ENCODE measurements around the gene TMA7B.
"Not testable (repeated sequence)": the region's sequence is repeated elsewhere in the genome, so short reads cannot be mapped to it uniquely, and the experiment has no call there.

TMA7B gene

GRCh38 chr22:39992088-39992826 lies 32.1 kb downstream of the TMA7B start:
- Histone ChIP-seq H3K4me3 (ENCODE audit: low read depth, low read length) (no peak overlapping the region), H3K9ac (ENCODE audit: low read depth, low read length) (no peak overlapping the region), H3K9me3 (ENCODE audit: control insufficient read depth, insufficient read depth, low read length) (no peaks in the 10 kb centered on the region), H3K4me1 (ENCODE audit: control insufficient read depth, insufficient read depth, low read length) (peaks cover 13% of the 10 kb centered on the region), H3K36me3 (ENCODE audit: control insufficient read depth, insufficient read depth, low read length) (no peaks in the 10 kb centered on the region), H3K27me3 (ENCODE audit: control insufficient read depth, insufficient read depth, low read length) (peaks cover 47% of the 10 kb centered on the region)

DNA sequence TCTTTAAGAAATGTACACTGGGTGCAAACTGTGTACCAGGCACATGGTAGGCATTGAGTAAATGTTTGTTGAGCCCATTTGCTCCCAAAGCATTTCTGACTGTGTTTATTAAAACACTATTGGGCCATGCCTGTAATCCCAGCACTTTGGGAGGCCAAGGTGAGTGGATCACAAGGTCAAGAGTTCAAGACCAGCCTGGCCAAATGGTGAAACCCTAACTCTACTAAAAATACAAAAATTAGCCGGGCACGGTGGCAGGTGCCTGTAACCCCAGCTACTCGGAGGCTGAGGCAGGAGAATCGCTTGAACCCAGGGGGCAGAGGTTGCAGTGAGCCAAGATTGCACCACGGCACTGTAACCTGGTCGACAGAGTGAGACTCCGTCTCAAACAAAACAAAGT lies 32.7 kb downstream of the TMA7B start:
- H3K27me3 ChIP-seq (ENCODE audit: control insufficient read depth, insufficient read depth, low read length): peaks cover 47% of the 10 kb centered on the region
- not testable (repeated sequence) for H3K9me3 ChIP-seq (ENCODE audit: control insufficient read depth, insufficient read depth, low read length); H3K36me3 ChIP-seq (ENCODE audit: control insufficient read depth, insufficient read depth, low read length); H3K9ac ChIP-seq (ENCODE audit: low read depth, low read length); H3K4me3 ChIP-seq (ENCODE audit: low read depth, low read length)
- H3K4me1 ChIP-seq (ENCODE audit: control insufficient read depth, insufficient read depth, low read length): peaks cover 19% of the 10 kb centered on the region

DNA sequence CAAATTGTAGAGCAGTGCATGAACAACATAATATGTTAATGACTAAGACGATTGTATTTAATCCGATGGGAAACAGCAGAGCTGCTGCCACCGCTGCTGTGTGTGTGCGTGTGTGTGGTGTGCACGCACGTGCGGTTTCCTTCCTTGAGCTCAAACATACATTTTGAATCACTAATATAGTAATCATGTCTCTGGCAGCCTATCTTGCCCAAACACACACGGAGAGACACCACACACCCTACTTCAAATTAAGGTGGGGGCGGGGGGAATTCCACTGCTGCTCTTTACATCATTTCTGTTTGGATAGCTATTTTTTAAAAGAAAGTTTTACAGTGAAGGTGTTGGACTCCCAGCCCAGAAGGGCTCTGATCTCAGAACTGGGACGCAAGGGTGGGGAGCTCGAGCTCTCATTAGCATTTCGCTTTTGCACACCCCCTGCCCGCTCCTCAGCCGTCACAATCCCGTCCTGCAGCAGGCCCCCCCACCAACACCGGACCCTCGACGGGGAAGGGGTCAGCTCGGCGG lies 33.9 kb downstream of the TMA7B start:
- Histone ChIP-seq H3K36me3 (ENCODE audit: control insufficient read depth, insufficient read depth, low read length) (no peaks in the 10 kb centered on the region), H3K9me3 (ENCODE audit: control insufficient read depth, insufficient read depth, low read length) (no peaks in the 10 kb centered on the region), H3K4me1 (ENCODE audit: control insufficient read depth, insufficient read depth, low read length) (peaks cover 28% of the 10 kb centered on the region), H3K9ac (ENCODE audit: low read depth, low read length) (no peak overlapping the region), H3K4me3 (ENCODE audit: low read depth, low read length) (peak overlapping the region; percentile 37), H3K27me3 (ENCODE audit: control insufficient read depth, insufficient read depth, low read length) (peaks cover 41% of the 10 kb centered on the region)

- H3K4me3 ChIP-seq (ENCODE audit: low read depth, low read length): peak within 1 kb of the TSS; percentile 72
- H3K27me3 ChIP-seq (ENCODE audit: control insufficient read depth, insufficient read depth, low read length): peaks cover 34% of the 10 kb centered on the region
- peak within 1 kb of the TSS; percentile 65 for H3K9ac ChIP-seq (ENCODE audit: low read depth, low read length)
- no peaks in the 10 kb centered on the region for H3K36me3 ChIP-seq (ENCODE audit: control insufficient read depth, insufficient read depth, low read length)
- H3K4me1 ChIP-seq (ENCODE audit: control insufficient read depth, insufficient read depth, low read length): peaks cover 33% of the 10 kb centered on the region
- no peaks in the 10 kb centered on the region for H3K9me3 ChIP-seq (ENCODE audit: control insufficient read depth, insufficient read depth, low read length)
Observed at GRCh38 chr22:39994566-39995392, 34.6 kb downstream of the TMA7B start, which contains the start of gene FAM83F. TSS of gene FAM83F (plus strand) at chr22:39994954. CDS start at chr22:39995043, 89 bp downstream.

- Histone ChIP-seq H3K27me3 (ENCODE audit: control insufficient read depth, insufficient read depth, low read length) (peaks cover 34% of the 10 kb centered on the region), H3K9me3 (ENCODE audit: control insufficient read depth, insufficient read depth, low read length) (no peaks in the 10 kb centered on the region), H3K9ac (ENCODE audit: low read depth, low read length) (peak overlapping the region; percentile 65), H3K4me1 (ENCODE audit: control insufficient read depth, insufficient read depth, low read length) (peaks cover 40% of the 10 kb centered on the region), H3K4me3 (ENCODE audit: low read depth, low read length) (peak overlapping the region; percentile 72), H3K36me3 (ENCODE audit: control insufficient read depth, insufficient read depth, low read length) (peaks cover 5% of the 10 kb centered on the region)
Observed at GRCh38 chr22:39995393-39996252, 35.4 kb downstream of the TMA7B start.

DNA sequence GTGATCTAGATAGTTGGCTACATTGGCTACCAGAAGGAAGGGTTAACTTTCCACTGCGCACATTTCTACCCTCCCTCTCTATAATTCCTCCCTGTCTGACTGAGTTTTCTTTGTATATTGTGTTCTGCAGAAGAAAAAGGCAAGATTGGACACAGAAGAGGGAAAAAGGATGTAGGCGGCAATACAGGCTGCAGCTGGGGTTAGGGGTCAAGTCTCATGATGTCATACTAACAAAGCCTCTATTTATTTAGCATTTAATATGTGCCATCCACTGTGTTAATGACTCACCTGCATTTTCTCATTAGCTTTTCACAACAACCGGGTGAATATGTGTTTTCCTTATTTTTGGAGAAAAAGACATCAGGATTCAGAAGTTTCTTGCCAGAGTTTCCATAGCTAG lies 36.5 kb downstream of the TMA7B start:
- peaks cover 8% of the 10 kb centered on the region for H3K36me3 ChIP-seq (ENCODE audit: control insufficient read depth, insufficient read depth, low read length)
- H3K27me3 ChIP-seq (ENCODE audit: control insufficient read depth, insufficient read depth, low read length): peaks cover 30% of the 10 kb centered on the region
- H3K4me1 ChIP-seq (ENCODE audit: control insufficient read depth, insufficient read depth, low read length): peaks cover 46% of the 10 kb centered on the region
- H3K4me3 ChIP-seq (ENCODE audit: low read depth, low read length): no peak overlapping the region
- H3K9me3 ChIP-seq (ENCODE audit: control insufficient read depth, insufficient read depth, low read length): no peaks in the 10 kb centered on the region
- H3K9ac ChIP-seq (ENCODE audit: low read depth, low read length): no peak overlapping the region

DNA sequence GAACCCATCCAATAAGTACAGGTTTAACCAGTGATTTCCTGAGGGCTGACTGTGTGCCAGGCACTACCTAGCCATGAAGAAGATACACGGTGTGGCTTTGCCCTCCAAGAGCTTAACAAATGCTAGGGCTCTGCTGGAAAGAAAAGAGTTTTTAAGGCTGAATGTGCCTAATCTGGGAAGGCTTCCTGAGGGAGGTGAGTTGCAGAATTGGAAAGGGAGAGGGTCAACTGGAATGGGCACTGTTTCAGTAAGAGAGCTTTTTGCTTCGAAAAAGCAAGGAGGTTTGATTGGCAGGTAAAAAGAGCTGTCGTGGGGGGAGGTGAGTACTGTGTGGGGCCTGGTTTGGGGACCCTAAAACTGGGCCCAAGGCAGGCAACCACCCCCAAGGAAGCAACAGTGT lies 37.2 kb downstream of the TMA7B start:
- H3K4me1 ChIP-seq (ENCODE audit: control insufficient read depth, insufficient read depth, low read length): peaks cover 53% of the 10 kb centered on the region
- no peak overlapping the region for H3K9ac ChIP-seq (ENCODE audit: low read depth, low read length)

DNA sequence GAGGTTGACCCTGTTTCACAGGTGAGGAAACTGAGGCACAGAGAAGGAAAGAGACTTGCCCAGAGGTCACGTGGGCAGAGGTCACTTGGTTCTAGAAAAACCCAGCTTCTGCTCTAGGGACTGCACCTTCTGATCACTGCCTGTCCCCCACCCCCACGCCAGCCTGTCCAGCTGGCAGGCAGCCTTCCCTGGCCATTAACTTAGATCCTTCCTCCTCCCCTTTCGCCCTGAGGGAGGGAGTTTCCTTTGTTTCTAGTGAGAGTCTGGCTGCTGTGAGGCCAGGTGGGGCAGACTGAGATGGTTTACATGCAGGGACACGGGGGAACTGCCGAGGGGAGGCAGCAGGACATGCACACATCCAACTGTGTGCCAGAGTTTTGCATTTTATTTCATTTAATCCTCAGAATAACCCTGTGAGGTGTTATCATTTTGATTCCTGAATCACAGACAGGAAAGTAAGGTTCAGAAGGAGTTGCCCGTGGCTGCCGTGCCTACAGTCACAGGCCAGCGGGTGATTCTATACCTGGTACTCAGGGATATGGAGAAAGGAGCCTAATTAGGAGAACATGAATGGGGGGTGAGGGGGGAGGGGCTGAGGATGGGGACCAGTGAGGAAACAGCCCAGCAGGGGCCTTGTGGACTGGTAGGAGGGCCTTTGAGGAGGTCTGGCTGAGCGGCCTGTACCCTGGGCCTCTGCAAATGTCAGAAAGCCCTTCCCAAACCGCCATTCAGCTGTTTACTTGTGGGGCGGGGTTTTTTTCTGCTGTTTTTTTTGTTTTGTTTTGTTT lies 37.9 kb downstream of the TMA7B start:
- peaks cover 18% of the 10 kb centered on the region for H3K27me3 ChIP-seq (ENCODE audit: control insufficient read depth, insufficient read depth, low read length)
- peaks cover 8% of the 10 kb centered on the region for H3K36me3 ChIP-seq (ENCODE audit: control insufficient read depth, insufficient read depth, low read length)
- H3K4me3 ChIP-seq (ENCODE audit: low read depth, low read length): peak overlapping the region; percentile 30
- no peaks in the 10 kb centered on the region for H3K9me3 ChIP-seq (ENCODE audit: control insufficient read depth, insufficient read depth, low read length)
- no peak overlapping the region for H3K9ac ChIP-seq (ENCODE audit: low read depth, low read length)
- peaks cover 60% of the 10 kb centered on the region for H3K4me1 ChIP-seq (ENCODE audit: control insufficient read depth, insufficient read depth, low read length)

More for the DNA sequence above, 37.2 kb downstream of the TMA7B start:
- no peak overlapping the region for H3K4me3 ChIP-seq (ENCODE audit: low read depth, low read length)
- peaks cover 8% of the 10 kb centered on the region for H3K36me3 ChIP-seq (ENCODE audit: control insufficient read depth, insufficient read depth, low read length)
- peaks cover 25% of the 10 kb centered on the region for H3K27me3 ChIP-seq (ENCODE audit: control insufficient read depth, insufficient read depth, low read length)
- H3K9me3 ChIP-seq (ENCODE audit: control insufficient read depth, insufficient read depth, low read length): no peaks in the 10 kb centered on the region

- Histone ChIP-seq H3K9ac (ENCODE audit: low read depth, low read length) (no peak overlapping the region), H3K4me1 (ENCODE audit: control insufficient read depth, insufficient read depth, low read length) (peaks cover 60% of the 10 kb centered on the region)
Observed at GRCh38 chr22:39999144-39999757, 39.1 kb downstream of the TMA7B start.

DNA sequence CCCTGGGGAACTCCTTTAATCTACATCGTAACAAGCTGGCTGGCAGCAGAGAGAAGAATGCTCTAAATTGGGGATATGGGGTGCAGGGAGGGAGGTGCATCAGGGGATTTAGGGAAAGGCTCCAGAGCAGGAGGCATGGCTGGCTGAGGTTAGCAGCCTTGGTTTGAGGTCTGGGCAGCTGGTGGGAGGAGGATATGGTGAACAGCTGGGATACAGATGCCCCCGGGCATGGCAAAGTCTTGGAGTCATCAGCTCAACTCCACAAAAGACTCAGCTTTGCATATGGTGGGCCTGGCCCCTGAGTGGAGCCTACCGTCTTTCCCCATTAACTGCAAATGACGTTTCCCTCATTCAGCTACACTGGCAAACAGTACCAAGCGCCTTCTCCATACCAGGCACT lies 40.0 kb downstream of the TMA7B start:
- Histone ChIP-seq H3K9ac (ENCODE audit: low read depth, low read length) (no peak overlapping the region), H3K4me1 (ENCODE audit: control insufficient read depth, insufficient read depth, low read length) (peaks cover 60% of the 10 kb centered on the region), H3K9me3 (ENCODE audit: control insufficient read depth, insufficient read depth, low read length) (no peaks in the 10 kb centered on the region), H3K36me3 (ENCODE audit: control insufficient read depth, insufficient read depth, low read length) (peaks cover 8% of the 10 kb centered on the region), H3K4me3 (ENCODE audit: low read depth, low read length) (no peak overlapping the region), H3K27me3 (ENCODE audit: control insufficient read depth, insufficient read depth, low read length) (peaks cover 7% of the 10 kb centered on the region)

More at GRCh38 chr22:39999144-39999757, 39.1 kb downstream of the TMA7B start:
- H3K27me3 ChIP-seq (ENCODE audit: control insufficient read depth, insufficient read depth, low read length): peaks cover 7% of the 10 kb centered on the region
- H3K36me3 ChIP-seq (ENCODE audit: control insufficient read depth, insufficient read depth, low read length): peaks cover 8% of the 10 kb centered on the region
- no peaks in the 10 kb centered on the region for H3K9me3 ChIP-seq (ENCODE audit: control insufficient read depth, insufficient read depth, low read length)
- no peak overlapping the region for H3K4me3 ChIP-seq (ENCODE audit: low read depth, low read length)

Data from iPS-15b (cell line).